Measurements from ENCODE around the gene SMARCC1.

The SMARCC1 gene

DNA sequence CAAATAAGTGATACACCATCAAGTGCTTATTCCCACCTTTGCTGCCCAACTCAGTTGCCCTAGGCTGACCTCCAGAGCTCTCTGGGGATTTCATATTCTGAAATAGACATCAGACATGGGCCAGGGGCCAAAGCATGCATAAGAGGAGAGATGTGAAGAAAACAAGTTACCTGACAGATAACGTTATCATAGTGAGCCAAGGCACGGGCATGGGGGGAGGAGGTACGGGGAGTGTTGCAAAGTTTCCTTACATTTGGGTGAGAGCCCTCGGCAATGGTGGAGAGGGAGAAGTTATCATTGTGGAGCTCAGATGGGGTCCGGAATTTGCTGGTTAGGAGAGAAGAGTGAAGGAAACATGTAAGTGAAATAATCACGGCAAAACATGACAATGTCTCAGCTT lies 212.8 kb downstream of the SMARCC1 start:
- no peaks in the 10 kb centered on the region for H3K27me3 ChIP-seq (ENCODE audit: control insufficient read depth, insufficient read depth, low read length)
- no peaks in the 10 kb centered on the region for H3K9me3 ChIP-seq (ENCODE audit: control insufficient read depth, low read length)
- no peak overlapping the region for H3K9ac ChIP-seq
- no peaks in the 10 kb centered on the region for H3K79me2 ChIP-seq
- H3K36me3 ChIP-seq (ENCODE audit: control insufficient read depth, insufficient read depth, low read length) = no peaks in the 10 kb centered on the region
- TF ChIP-seq, protein P1, sequence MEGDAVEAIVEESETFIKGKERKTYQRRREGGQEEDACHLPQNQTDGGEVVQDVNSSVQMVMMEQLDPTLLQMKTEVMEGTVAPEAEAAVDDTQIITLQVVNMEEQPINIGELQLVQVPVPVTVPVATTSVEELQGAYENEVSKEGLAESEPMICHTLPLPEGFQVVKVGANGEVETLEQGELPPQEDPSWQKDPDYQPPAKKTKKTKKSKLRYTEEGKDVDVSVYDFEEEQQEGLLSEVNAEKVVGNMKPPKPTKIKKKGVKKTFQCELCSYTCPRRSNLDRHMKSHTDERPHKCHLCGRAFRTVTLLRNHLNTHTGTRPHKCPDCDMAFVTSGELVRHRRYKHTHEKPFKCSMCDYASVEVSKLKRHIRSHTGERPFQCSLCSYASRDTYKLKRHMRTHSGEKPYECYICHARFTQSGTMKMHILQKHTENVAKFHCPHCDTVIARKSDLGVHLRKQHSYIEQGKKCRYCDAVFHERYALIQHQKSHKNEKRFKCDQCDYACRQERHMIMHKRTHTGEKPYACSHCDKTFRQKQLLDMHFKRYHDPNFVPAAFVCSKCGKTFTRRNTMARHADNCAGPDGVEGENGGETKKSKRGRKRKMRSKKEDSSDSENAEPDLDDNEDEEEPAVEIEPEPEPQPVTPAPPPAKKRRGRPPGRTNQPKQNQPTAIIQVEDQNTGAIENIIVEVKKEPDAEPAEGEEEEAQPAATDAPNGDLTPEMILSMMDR (IDR thresholded peaks at IDR 0.05) = no peak
- no peak overlapping the region for H3K4me2 ChIP-seq (ENCODE audit: low read length)
- no peak overlapping the region for H3K4me3 ChIP-seq (ENCODE audit: low read depth, low read length)
- no peaks in the 10 kb centered on the region for H3K4me1 ChIP-seq
- no peak overlapping the region for H3K27ac ChIP-seq
- no peak overlapping the region for H2AFZ ChIP-seq

DNA sequence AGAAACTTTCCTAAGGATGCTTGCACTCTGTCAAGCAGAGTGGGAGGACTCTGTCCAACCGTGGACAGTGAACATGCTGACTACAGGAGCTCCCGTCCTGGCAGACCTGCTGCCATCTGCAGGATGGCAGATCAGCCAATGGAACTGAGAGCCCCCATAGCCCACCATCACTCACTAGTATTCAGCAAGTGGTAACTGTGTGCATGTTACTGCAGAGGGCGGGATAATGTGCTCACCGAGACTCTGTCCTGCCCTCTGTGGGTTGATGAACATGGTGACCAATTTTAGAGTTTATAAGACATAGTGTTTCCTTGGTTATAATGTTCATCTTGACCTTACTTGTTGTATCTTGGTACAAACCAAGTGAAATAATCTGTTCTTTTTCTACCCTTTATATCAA lies 214.5 kb downstream of the SMARCC1 start:
- H3K4me3 ChIP-seq (ENCODE audit: low read depth, low read length) = no peak overlapping the region
- H3K27me3 ChIP-seq (ENCODE audit: control insufficient read depth, insufficient read depth, low read length) = no peaks in the 10 kb centered on the region
- H3K79me2 ChIP-seq = no peaks in the 10 kb centered on the region
- no peak overlapping the region for H2AFZ ChIP-seq
- no peak overlapping the region for H3K9ac ChIP-seq
- TF ChIP-seq, protein P1 (IDR thresholded peaks at IDR 0.05) = no peak
- no peaks in the 10 kb centered on the region for H3K9me3 ChIP-seq (ENCODE audit: control insufficient read depth, low read length)
- no peaks in the 10 kb centered on the region for H3K36me3 ChIP-seq (ENCODE audit: control insufficient read depth, insufficient read depth, low read length)
- H3K4me1 ChIP-seq = no peaks in the 10 kb centered on the region
- no peak overlapping the region for H3K4me2 ChIP-seq (ENCODE audit: low read length)
- H3K27ac ChIP-seq = no peak overlapping the region

DNA sequence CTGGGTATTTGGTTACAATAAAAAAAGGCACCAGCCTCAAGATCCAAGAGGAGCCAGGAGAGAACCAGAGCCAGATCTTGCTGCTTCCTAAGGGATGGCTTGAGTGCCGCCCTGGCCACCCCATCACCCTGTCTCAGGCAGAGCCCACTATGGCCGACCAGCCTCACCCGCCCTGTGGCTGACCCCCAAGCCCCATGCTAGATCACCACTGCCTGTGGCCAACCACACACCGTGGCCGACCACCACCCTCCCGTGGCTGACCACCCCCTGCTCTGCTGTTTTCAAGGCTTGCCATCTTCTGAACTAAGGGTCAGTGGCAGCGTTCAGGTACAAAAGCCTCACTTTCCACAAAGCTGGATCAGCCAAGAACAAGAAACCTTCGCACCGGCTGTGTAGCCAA lies 215.0 kb downstream of the SMARCC1 start:
- H3K27ac ChIP-seq = no peak overlapping the region
- no peaks in the 10 kb centered on the region for H3K36me3 ChIP-seq (ENCODE audit: control insufficient read depth, insufficient read depth, low read length)
- H3K4me2 ChIP-seq (ENCODE audit: low read length) = no peak overlapping the region
- H3K9ac ChIP-seq = no peak overlapping the region
- no peaks in the 10 kb centered on the region for H3K27me3 ChIP-seq (ENCODE audit: control insufficient read depth, insufficient read depth, low read length)
- no peak overlapping the region for H3K4me3 ChIP-seq (ENCODE audit: low read depth, low read length)
- H3K4me1 ChIP-seq = no peaks in the 10 kb centered on the region
- H3K9me3 ChIP-seq (ENCODE audit: control insufficient read depth, low read length) = no peaks in the 10 kb centered on the region
- TF ChIP-seq, protein P1 (IDR thresholded peaks at IDR 0.05) = no peak
- H3K79me2 ChIP-seq = no peaks in the 10 kb centered on the region
- H2AFZ ChIP-seq = no peak overlapping the region

DNA sequence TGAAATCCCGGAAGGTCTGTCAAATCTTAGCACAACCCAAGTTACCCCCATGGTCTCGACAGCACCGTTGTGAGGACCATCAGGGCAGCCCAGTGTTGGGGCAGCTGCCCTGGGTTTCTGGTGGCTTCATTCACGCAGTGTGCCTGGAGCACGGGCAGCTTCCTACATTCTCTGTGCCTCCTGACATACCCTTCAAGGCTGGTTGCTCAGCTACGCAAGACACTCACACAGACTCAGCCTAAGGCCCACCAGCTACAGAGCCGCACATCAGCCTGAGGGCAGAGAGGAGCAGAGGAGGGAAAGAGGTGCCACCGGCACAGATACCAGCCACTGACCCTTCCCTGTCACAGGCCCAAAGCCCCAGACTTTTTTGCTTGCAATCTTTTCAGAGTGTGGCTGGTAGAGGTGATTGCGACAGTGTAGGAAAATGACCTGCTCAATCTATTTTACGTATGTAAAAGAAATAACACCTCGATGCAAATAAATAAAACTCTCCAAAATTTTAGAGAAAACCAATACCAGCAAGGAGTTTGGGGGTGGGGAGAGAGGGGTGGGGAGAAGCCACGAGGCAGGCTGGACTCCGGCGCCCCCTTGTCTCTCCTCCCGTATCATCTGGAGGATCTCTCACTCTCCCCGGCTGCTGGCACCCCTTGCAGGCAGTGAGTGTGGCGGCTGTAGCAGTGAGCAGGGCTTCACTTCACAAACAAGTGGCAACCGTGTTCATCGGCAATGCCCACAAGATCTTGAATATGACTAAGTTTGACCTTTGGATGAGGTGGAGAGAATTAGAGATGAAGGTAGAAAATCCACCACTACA lies 215.8 kb downstream of the SMARCC1 start:
- Histone ChIP-seq H3K4me2 (ENCODE audit: low read length) (no peak overlapping the region), H3K36me3 (ENCODE audit: control insufficient read depth, insufficient read depth, low read length) (no peaks in the 10 kb centered on the region), H3K4me1 (no peaks in the 10 kb centered on the region), H3K27me3 (ENCODE audit: control insufficient read depth, insufficient read depth, low read length) (no peaks in the 10 kb centered on the region), H3K9me3 (ENCODE audit: control insufficient read depth, low read length) (no peaks in the 10 kb centered on the region), H2AFZ (no peak overlapping the region), H3K27ac (no peak overlapping the region), H3K4me3 (ENCODE audit: low read depth, low read length) (no peak overlapping the region), H3K79me2 (no peaks in the 10 kb centered on the region), H3K9ac (no peak overlapping the region)
- TF ChIP-seq, protein P1 (IDR thresholded peaks at IDR 0.05) = no peak

DNA sequence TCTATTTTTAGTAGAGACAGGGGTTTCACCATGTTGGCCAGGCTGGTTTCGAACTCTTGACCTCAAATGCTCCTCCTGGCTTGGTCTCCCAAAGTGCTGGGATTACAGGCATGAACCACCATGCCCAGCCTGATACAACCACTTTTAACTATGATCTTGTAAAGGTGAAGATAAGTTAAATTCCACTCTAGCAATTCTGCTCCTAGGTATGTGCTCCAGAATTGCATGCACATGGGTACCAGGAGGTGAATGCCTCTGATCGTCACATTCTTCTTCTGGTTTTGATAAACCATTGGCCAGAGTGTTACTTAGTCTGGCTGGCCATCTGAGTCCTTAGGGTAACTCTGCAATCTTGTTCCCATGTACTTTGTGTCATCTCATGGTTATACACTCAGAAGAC lies 225.3 kb downstream of the SMARCC1 start:
- H3K9ac ChIP-seq = no peak overlapping the region
- H3K36me3 ChIP-seq (ENCODE audit: control insufficient read depth, insufficient read depth, low read length) = no peaks in the 10 kb centered on the region
- H3K4me1 ChIP-seq = no peaks in the 10 kb centered on the region
- TF ChIP-seq, protein P1 (IDR thresholded peaks at IDR 0.05) = no peak
- H3K27ac ChIP-seq = no peak overlapping the region
- H3K27me3 ChIP-seq (ENCODE audit: control insufficient read depth, insufficient read depth, low read length) = no peaks in the 10 kb centered on the region
- H3K79me2 ChIP-seq = no peaks in the 10 kb centered on the region
- H3K4me2 ChIP-seq (ENCODE audit: low read length) = no peak overlapping the region
- H2AFZ ChIP-seq = no peak overlapping the region
- no peak overlapping the region for H3K4me3 ChIP-seq (ENCODE audit: low read depth, low read length)
- H3K9me3 ChIP-seq (ENCODE audit: control insufficient read depth, low read length) = no peaks in the 10 kb centered on the region

Measured in parathyroid adenoma (tissue), 2 donors.